Astrocyte (in vitro differentiated cells and primary cell): Measurements from ENCODE around the gene SLC6A20. TPM values are rescaled to one million over a fixed set of nuclear protein-coding genes. Genes with fewer than 3 reads are reported as not detected.
"Not testable (repeated sequence)": the region's sequence is repeated elsewhere in the genome, so short reads cannot be mapped to it uniquely, and the experiment has no call there.

ENCODE experiments used
- DNase-seq: peaks from one replicate; pipeline ENCODE4 v3.0.0-alpha.2; 2010; ENCODE audit warnings: low read depth
- FAIRE-seq: peaks from 2 replicates; lab custom pipeline; 2011; peaks lifted over from hg19 to GRCh38; lab: Jason Lieb, UNC
- H2AFZ ChIP-seq: 2 replicates; pipeline ENCODE4 v1.6.0; 2012; ENCODE audit warnings: low read depth, low read length, inconsistent platforms
- H3K27ac ChIP-seq: 2 replicates; pipeline ENCODE4 v1.5.1; 2011; ENCODE audit warnings: low read depth, low read length, inconsistent platforms
- H3K27me3 ChIP-seq: 2 replicates; pipeline ENCODE4 v1.6.0; 2011; ENCODE audit warnings: low read length, inconsistent platforms; ENCODE audit not compliant: insufficient read depth
- H3K36me3 ChIP-seq: 2 replicates; pipeline ENCODE4 v1.5.1; 2011; ENCODE audit warnings: low read length, inconsistent platforms; ENCODE audit not compliant: insufficient read depth
- H3K4me1 ChIP-seq: 2 replicates; pipeline ENCODE4 v1.5.1; 2011; ENCODE audit warnings: low read length, inconsistent platforms; ENCODE audit not compliant: insufficient read depth
- H3K4me2 ChIP-seq: 2 replicates; pipeline ENCODE4 v1.6.0; 2012; ENCODE audit warnings: low read length, inconsistent platforms
- H3K4me3 ChIP-seq: 2 replicates; pipeline ENCODE4 v1.5.1; 2011; ENCODE audit warnings: low read depth, mild to moderate bottlenecking, low read length, inconsistent platforms; ENCODE audit not compliant: insufficient read depth
- H3K79me2 ChIP-seq: 2 replicates; pipeline ENCODE4 v1.6.0; 2012; ENCODE audit warnings: mild to moderate bottlenecking, low read length, inconsistent platforms; ENCODE audit not compliant: insufficient read depth
- H3K9ac ChIP-seq: 2 replicates; pipeline ENCODE4 v1.6.0; 2012; ENCODE audit warnings: mild to moderate bottlenecking, low read length, inconsistent platforms
- H3K9me3 ChIP-seq: 2 replicates; pipeline ENCODE4 v1.5.1; 2012; ENCODE audit warnings: low read depth, mild to moderate bottlenecking, low read length, inconsistent platforms; ENCODE audit not compliant: insufficient read depth
- H4K20me1 ChIP-seq: 2 replicates; pipeline ENCODE4 v1.6.0; 2012; ENCODE audit warnings: low read length, inconsistent platforms; ENCODE audit not compliant: insufficient read depth
- H3K27ac Mint-ChIP-seq: one replicate; pipeline ENCODE4 v1.8.0; 2021; ENCODE audit warnings: mild to moderate bottlenecking, mixed read lengths; ENCODE audit not compliant: unreplicated experiment
- H3K27me3 Mint-ChIP-seq: one replicate; pipeline ENCODE4 v1.8.0; 2021; ENCODE audit warnings: low read depth, mixed read lengths; ENCODE audit not compliant: unreplicated experiment
- H3K36me3 Mint-ChIP-seq: one replicate; pipeline ENCODE4 v1.8.0; 2021; ENCODE audit warnings: low read depth, mixed read lengths; ENCODE audit not compliant: unreplicated experiment
- H3K4me1 Mint-ChIP-seq: one replicate; pipeline ENCODE4 v1.8.0; 2021; ENCODE audit warnings: low read depth, mixed read lengths; ENCODE audit not compliant: unreplicated experiment
- H3K4me3 Mint-ChIP-seq: one replicate; pipeline ENCODE4 v1.8.0; 2021; ENCODE audit warnings: mild to moderate bottlenecking, moderate library complexity, mixed read lengths; ENCODE audit not compliant: unreplicated experiment
- H3K9me3 Mint-ChIP-seq: one replicate; pipeline ENCODE4 v1.8.0; 2021; ENCODE audit warnings: mild to moderate bottlenecking, mixed read lengths; ENCODE audit not compliant: unreplicated experiment
- EZH2 ChIP-seq: IDR thresholded peaks from 2 replicates; pipeline ENCODE4 v1.6.1; 2012; ENCODE audit warnings: mild to moderate bottlenecking, low read length, inconsistent platforms; ENCODE audit not compliant: insufficient read depth
- total RNA-seq: library from RNA; stranded (reverse); gene quantifications from 2 replicates; pipeline ENCODE4 v1.2.1, GENCODE V29; 2021
- TF ChIP-seq, protein P1 (sequence below): IDR thresholded peaks from 2 replicates; pipeline ENCODE4 v1.5.1; 2011; ENCODE audit warnings: low read depth, mild to moderate bottlenecking, inconsistent platforms, low read length, moderate library complexity; ENCODE audit not compliant: insufficient read depth

SLC6A20 gene
- total RNA-seq, 1 donor from 2014 or later = not detected

DNA sequence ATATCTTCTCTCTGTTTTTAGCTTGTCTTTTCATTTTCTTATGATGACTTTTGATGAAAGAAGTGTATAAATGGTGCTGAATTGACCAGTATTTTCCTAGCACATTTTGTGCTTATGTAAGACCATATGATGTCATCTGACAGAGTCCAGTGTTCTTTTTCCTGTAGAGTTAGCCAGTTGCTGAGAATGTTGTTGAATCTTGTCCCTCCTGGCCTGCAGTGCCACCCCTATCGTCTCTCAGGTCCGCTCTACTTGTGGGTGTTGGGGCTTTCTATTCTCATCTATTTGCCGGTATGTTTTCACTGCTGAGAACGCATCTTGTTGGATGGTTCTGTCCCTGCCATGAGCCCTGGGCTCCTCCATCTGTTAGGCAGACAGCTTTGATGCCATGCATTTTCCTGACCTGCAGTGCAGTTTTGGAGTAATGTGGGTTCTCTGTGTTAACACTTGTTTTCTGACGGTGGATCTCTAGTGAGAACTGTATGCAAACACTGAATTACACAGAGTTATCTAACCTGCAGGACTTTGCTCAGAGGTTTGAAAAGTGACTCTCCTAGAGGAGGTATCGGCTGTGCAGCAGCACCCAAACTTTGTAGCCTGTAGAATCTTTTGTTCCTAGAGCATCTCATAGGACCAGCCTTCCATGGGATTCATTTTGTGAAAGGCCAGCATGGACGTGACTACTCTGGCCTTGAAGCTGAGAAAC lies 44.6 kb downstream of the SLC6A20 start:
- no peak overlapping the region for H3K4me3 Mint-ChIP-seq
- FAIRE-seq (no peak), DNase-seq (no peak)
- H3K9me3 Mint-ChIP-seq = no peaks in the 10 kb centered on the region
- Histone ChIP-seq H3K4me1 (no peaks in the 10 kb centered on the region), H2AFZ (no peak overlapping the region), H3K9me3 (no peaks in the 10 kb centered on the region), H3K27ac (no peak overlapping the region), H3K9ac (no peak overlapping the region), H3K36me3 (no peaks in the 10 kb centered on the region), H3K27me3 (no peaks in the 10 kb centered on the region), H3K4me3 (no peak overlapping the region), H4K20me1 (no peaks in the 10 kb centered on the region), H3K4me2 (no peak overlapping the region), H3K79me2 (no peaks in the 10 kb centered on the region)
- no peaks in the 10 kb centered on the region for H3K27me3 Mint-ChIP-seq
- no peak overlapping the region for H3K27ac Mint-ChIP-seq
- TF ChIP-seq, protein P1, sequence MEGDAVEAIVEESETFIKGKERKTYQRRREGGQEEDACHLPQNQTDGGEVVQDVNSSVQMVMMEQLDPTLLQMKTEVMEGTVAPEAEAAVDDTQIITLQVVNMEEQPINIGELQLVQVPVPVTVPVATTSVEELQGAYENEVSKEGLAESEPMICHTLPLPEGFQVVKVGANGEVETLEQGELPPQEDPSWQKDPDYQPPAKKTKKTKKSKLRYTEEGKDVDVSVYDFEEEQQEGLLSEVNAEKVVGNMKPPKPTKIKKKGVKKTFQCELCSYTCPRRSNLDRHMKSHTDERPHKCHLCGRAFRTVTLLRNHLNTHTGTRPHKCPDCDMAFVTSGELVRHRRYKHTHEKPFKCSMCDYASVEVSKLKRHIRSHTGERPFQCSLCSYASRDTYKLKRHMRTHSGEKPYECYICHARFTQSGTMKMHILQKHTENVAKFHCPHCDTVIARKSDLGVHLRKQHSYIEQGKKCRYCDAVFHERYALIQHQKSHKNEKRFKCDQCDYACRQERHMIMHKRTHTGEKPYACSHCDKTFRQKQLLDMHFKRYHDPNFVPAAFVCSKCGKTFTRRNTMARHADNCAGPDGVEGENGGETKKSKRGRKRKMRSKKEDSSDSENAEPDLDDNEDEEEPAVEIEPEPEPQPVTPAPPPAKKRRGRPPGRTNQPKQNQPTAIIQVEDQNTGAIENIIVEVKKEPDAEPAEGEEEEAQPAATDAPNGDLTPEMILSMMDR = no peak
- TF ChIP-seq EZH2 = no peak
- peaks cover 13% of the 10 kb centered on the region for H3K36me3 Mint-ChIP-seq
- H3K4me1 Mint-ChIP-seq = peaks cover 4% of the 10 kb centered on the region

DNA sequence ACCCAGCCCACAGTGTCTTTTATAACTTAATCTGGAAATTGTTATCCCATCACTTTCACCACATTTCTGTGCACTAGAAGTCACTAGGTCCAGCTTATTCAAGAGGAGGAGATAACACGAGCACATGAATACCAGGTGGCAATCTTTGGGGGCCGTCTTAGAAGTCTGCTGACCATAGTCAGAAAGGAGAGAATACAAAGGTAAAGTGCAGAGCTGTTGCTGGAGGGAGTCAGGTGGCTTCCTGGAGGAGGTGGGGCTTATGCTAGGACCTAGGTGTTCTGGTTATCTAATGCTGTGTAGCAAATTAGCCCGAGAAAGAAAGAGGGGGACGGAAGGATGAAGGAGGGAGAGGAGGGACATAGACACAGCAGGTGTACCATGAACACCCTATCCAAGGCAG lies 46.5 kb downstream of the SLC6A20 start:
- H2AFZ ChIP-seq = no peak overlapping the region
- H3K4me3 Mint-ChIP-seq = no peak overlapping the region
- FAIRE-seq (no peak), DNase-seq (no peak)
- no peak overlapping the region for H3K4me3 ChIP-seq
- H3K27ac Mint-ChIP-seq = no peak overlapping the region
- no peaks in the 10 kb centered on the region for H4K20me1 ChIP-seq
- TF ChIP-seq, protein P1 = no peak
- TF ChIP-seq EZH2 = no peak
- H3K36me3 Mint-ChIP-seq = peaks cover 13% of the 10 kb centered on the region
- H3K9ac ChIP-seq = no peak overlapping the region
- no peaks in the 10 kb centered on the region for H3K79me2 ChIP-seq
- H3K4me2 ChIP-seq = no peak overlapping the region
- peaks cover 4% of the 10 kb centered on the region for H3K4me1 Mint-ChIP-seq
- H3K9me3 Mint-ChIP-seq = no peaks in the 10 kb centered on the region
- no peaks in the 10 kb centered on the region for H3K27me3 Mint-ChIP-seq
- H3K9me3 ChIP-seq = no peaks in the 10 kb centered on the region
- H3K36me3 ChIP-seq = peaks cover 3% of the 10 kb centered on the region
- H3K27ac ChIP-seq = no peak overlapping the region
- H3K4me1 ChIP-seq = no peaks in the 10 kb centered on the region
- no peaks in the 10 kb centered on the region for H3K27me3 ChIP-seq

DNA sequence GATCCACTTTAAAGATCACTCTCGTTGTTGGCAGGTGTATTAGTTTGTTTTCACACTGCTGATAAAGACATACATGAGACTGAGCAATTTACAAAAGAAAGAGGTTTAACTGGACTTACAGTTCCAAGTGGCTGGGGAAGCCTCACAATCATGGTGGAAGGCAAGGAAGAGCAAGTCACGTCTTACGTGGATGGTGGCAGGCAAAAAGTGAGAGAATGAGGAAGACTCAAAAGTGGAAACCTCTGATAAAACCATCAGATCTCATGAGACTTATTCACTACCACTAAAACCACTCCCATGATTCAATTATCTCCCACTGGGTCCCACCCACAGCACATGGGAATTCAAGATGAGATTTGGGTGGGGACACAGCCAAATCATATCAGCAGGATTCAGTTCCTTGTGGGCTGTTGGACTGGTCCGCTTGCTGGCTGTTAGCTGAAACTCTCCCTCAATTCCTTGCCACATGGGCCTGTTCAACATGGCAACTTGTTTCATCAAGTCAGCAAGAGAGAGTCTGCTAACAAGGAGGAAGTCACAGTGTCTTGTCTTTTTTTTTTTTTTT lies 47.2 kb downstream of the SLC6A20 start:
- H2AFZ ChIP-seq, H3K36me3 ChIP-seq, H3K9ac ChIP-seq, H3K27me3 Mint-ChIP-seq, H3K79me2 ChIP-seq, H3K4me2 ChIP-seq, H3K27me3 ChIP-seq, H3K27ac ChIP-seq, H3K4me1 ChIP-seq, DNase-seq, H3K9me3 ChIP-seq, H3K27ac Mint-ChIP-seq, H3K4me3 Mint-ChIP-seq, FAIRE-seq, H3K4me1 Mint-ChIP-seq, H3K4me3 ChIP-seq, H4K20me1 ChIP-seq, H3K9me3 Mint-ChIP-seq: not testable (repeated sequence)
- peaks cover 13% of the 10 kb centered on the region for H3K36me3 Mint-ChIP-seq
